ENCODE results near the gene GRIA3. TPM values are rescaled to one million over a fixed set of nuclear protein-coding genes. Genes with fewer than 3 reads are reported as not detected.

Gene GRIA3
- total RNA-seq, 1 experiment from 2014 or later = not detected

- no peak for DNase-seq (ENCODE audit: low spot score)
These were observed 270.8 kb downstream of the GRIA3 start for GRCh38 chrX:123454712-123455431.

- no peak for DNase-seq (ENCODE audit: low spot score)
These were observed 271.6 kb downstream of the GRIA3 start for GRCh38 chrX:123455693-123456092.

GRCh38 chrX:123464709-123465108, 280.6 kb downstream of the GRIA3 start:
- no peak for DNase-seq (ENCODE audit: low spot score)

GRCh38 chrX:123468481-123468880, 284.4 kb downstream of the GRIA3 start:
- DNase-seq (ENCODE audit: low spot score) = no peak

- no peak for DNase-seq (ENCODE audit: low spot score)
These were observed 291.1 kb downstream of the GRIA3 start for GRCh38 chrX:123475068-123475724.

- DNase-seq (ENCODE audit: low spot score) = peak; percentile 4
These were observed 292.6 kb downstream of the GRIA3 start for GRCh38 chrX:123476611-123477219.

GRCh38 chrX:123477673-123478072, 293.6 kb downstream of the GRIA3 start:
- no peak for DNase-seq (ENCODE audit: low spot score)

GRCh38 chrX:123481913-123482851, 298.1 kb downstream of the GRIA3 start:
- no peak for DNase-seq (ENCODE audit: low spot score)

GRCh38 chrX:123486297-123486696, 302.2 kb downstream of the GRIA3 start:
- DNase-seq (ENCODE audit: low spot score) = no peak

GRCh38 chrX:123487236-123487635, 303.2 kb downstream of the GRIA3 start:
- no peak for DNase-seq (ENCODE audit: low spot score)

GRCh38 chrX:123487669-123488068, 303.6 kb downstream of the GRIA3 start:
- no peak for DNase-seq (ENCODE audit: low spot score)

GRCh38 chrX:123489011-123489410, 304.9 kb downstream of the GRIA3 start:
- DNase-seq (ENCODE audit: low spot score) = no peak

- no peak for DNase-seq (ENCODE audit: low spot score)
These were observed 309.8 kb downstream of the GRIA3 start for GRCh38 chrX:123493857-123494256.

GRCh38 chrX:123499787-123500186, 315.7 kb downstream of the GRIA3 start:
- DNase-seq (ENCODE audit: low spot score) = no peak

GRCh38 chrX:123504047-123504446, 320.0 kb downstream of the GRIA3 start:
- no peak for DNase-seq (ENCODE audit: low spot score)

- no peak for DNase-seq (ENCODE audit: low spot score)
These were observed 320.7 kb downstream of the GRIA3 start for GRCh38 chrX:123504630-123505270.

GRCh38 chrX:123513585-123514278, 329.7 kb downstream of the GRIA3 start:
- DNase-seq (ENCODE audit: low spot score) = peak; percentile 29

- peak; percentile 48 for DNase-seq (ENCODE audit: low spot score)
These were observed 330.2 kb downstream of the GRIA3 start for GRCh38 chrX:123514279-123514640.

- DNase-seq (ENCODE audit: low spot score) = no peak
These were observed 334.7 kb downstream of the GRIA3 start for GRCh38 chrX:123518791-123519190.

GRCh38 chrX:123525123-123525725, 341.1 kb downstream of the GRIA3 start:
- DNase-seq (ENCODE audit: low spot score) = no peak
